Kidney glomerular epithelial cell (primary cell): ENCODE measurements around the gene PRR15L.

Experiments
- DNase-seq: peaks from one replicate; lab custom pipeline; 2025; lab: John Stamatoyannopoulos, UW

PRR15L gene

GRCh38 chr17:47959825-47960655 is 2.4 kb upstream of the PRR15L start:
- DNase-seq, result no peak

DNA sequence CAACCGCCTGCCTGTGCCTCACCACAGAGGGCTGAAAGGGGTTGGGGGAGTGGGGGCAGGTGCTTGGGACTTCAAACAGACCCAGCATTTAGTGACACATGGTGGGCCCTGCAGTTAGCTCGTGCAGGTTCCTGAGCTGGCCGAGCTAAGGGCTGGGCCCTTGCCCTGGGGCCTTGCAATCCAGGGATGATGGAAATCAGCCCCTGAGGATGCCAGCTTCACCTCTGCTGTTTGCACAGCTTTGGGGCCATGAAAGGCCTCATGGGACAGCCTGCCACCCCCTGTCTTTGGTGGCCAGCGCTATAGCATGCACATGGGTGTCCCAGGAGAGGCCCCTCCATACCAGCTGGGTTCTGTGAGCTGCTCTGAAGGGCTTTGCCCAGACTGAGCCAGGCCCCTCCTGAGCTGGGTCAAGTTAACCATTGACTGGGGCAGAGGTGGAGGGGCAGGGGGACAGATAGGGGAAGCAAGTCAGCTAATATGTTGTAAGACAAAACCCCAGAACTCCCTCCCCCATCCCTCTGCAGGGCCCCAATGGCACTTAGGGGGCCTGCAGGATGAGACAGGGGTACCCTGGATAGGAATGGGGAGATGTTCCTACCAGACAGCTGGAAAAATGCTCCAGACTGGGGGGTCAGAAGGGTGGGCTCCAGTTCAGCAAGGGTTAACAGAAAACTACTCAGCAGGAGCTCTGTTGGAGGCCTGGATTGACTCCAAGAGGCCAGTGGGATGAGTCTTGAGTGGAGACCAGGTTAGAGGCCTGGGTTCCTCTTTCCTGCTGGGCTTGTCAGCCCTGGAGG is 692 bp downstream of the PRR15L start:
- no peak for DNase-seq

GRCh38 chr17:47955497-47956461 is 1.9 kb downstream of the PRR15L start:
- DNase-seq, result peak; percentile 24

GRCh38 chr17:47953909-47954308 is 3.8 kb downstream of the PRR15L start:
- DNase-seq, result no peak

- DNase-seq, result no peak
Measured at GRCh38 chr17:47952171-47953021, 5.3 kb downstream of the PRR15L start.

DNA sequence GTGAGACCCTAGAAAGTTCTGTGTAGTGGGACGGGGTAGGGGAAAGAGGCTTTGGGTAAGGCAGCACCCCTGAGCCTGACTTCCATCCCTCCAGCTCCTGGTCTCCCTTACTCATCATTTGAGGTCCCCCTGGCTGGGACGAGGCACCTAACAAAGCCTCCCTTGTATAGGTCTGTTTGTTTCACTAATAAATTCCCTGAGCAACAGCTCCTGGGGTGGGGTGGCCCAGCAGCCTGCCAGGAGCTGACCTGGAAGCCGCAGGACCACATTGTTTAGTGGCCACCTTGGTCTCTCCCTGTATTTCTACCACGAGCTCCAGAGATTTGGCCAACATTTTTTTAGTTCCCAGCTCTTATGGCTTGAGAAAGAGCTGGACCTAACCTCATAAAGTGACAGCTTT is 7.2 kb downstream of the PRR15L start:
- DNase-seq, result no peak

GRCh38 chr17:47949946-47950345 is 7.7 kb downstream of the PRR15L start:
- DNase-seq, result no peak

DNA sequence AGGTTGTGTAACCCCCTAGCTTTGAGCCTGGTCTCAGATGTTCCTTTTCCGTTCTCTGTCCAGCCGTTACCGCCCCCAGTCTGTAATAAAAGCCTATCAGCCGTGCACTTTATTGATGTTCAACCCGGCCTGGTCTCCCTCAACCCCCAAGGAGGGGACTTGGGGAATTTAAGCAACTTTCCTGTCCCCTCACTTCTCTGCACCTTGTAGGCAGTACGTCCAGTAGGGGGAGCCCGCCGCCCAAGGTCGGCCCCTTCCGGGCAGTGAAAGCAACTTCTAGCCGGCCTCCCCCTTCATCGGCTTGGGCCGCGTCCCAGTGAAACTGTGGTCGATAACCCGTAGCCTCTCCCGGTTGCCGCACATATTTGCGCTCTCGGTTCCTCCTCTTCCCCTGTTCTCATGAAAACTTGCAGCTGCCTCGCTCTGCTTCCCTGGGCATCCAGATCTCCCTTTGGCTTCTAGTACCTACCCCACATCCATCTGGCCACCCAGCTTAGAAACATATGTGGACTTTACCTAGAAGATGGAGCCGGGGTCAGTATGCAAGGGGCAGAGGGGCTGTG is 8.4 kb downstream of the PRR15L start:
- DNase-seq, result peak; percentile 87

GRCh38 chr17:47948706-47949196 is 8.9 kb downstream of the PRR15L start:
- peak; percentile 66 for DNase-seq

GRCh38 chr17:47946929-47947397 is 10.7 kb downstream of the PRR15L start:
- peak; percentile 92 for DNase-seq

GRCh38 chr17:47946516-47946915 is 11.2 kb downstream of the PRR15L start:
- DNase-seq, result no peak

DNA sequence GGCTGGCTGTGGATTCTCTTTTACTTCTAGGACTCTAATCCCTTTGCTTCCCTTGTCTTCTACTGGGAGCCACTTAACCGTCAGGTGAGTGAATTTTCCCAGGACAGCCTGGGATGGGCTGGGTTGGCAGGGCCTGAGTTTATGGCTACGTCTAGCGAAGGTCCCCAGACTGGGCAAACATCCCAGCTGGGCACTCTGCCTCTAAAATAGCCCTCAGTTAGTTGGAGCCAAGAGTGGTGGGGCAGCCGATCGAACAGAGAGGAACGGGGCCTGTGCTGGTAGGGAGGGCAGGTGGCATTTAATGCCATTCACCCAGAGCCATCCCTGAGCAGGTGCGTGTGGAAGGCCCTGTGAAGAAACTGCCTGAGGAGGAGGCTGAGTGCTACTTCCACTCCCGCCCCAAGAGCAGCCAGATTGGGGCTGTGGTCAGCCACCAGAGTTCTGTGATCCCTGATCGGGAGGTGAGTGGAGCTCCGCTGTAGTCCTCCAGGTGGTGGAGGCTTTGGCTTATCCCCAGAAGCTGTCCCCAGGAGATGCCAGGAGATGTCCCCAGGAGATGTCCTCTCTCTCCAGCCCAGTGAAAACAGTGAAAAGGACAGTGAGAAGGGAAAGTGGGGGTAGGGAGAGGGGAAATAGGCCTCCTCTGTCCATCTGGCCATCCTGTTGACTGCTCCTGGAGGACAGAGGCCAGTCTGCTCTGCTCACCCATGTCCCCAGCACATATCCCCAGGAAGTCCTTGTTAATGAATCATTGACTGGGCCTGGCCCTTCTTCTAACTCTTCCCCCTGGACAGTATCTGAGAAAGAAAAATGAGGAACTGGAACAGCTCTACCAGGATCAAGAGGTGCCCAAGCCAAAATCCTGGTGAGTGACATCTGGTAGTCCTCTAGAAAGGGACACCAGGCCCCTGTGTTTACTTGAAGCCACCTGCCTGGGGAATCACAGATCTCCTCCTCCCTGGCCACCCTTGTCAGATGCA is 11.9 kb downstream of the PRR15L start:
- no peak for DNase-seq

DNA sequence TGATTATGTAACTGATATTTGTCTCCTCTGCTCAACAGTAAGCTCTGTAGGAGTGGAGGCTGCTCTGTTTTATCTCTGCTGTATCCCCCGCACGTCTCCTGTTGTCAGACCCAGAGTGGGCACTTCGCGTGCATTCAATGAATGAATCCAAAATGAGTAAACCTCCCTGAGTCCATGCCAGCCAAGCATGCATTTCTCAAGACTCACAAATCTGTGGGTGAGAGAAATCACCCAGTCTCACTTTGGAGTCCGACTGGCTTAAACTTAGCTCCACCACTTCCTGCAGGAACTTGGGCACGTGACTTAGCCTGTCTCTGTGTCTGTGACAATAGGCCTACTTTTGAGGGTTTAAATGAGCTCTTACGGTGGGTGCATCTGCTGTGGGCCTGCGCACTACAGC is 12.6 kb downstream of the PRR15L start:
- DNase-seq, result no peak

- no peak for DNase-seq
Measured at GRCh38 chr17:47942568-47942967, 15.1 kb downstream of the PRR15L start.

DNA sequence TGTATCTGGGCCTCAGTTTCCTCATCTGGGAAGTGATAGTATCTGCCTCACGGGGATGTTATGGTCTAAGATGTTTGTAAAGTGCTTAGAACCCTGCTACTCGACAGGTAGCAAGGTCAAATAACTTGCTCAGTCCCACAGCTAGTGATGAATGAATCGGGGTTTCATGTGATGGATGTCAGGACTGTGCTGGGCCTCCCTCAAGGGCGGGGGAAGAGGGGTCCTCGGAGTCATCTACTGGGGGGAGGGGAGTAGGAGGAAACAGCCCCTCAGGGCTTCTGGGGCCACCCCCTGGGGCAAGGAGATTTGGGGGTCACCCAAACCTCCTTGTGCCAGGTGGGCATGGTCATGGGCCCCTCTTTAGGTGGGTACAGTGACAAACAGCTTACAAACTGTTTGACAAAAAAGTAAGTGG is 15.6 kb downstream of the PRR15L start:
- no peak for DNase-seq

DNA sequence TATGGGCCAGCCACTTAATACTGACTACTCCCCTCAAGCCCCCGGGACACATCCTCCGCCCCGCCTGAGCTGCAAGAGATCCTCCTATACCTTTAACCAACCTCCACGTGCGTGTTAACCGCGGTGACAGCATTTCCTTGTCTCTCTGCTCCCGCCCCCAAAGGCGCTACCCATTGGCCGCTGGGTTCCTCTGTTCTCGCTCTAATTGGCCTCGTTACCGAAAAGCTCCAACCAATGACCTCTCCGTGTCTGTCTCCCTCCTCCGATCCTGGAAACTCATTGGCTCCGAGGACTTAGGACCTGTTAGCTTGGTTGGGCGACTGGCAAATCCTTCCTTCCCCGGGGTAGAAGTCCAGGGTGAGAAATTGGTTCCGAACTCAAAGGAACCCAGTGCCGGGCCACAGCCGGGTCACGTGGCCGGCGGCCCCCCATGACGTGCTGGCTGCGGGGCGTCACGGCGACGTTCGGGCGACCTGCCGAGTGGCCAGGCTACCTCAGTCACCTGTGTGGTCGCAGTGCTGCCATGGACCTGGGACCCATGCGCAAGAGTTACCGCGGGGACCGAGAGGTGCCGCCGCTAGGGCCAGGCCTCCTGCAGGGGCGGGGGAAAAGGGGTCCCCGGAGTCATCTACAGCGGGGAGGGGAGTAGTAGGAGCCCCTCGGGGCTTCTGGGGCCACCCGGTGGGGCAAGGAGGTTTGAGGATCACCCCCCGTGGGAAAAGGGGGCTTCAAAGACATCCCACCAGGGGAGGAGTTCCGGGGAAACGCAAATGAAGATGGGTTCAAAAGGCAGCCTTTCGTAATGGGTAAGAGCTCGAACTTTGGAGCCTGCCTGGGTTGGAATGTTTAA is 16.2 kb downstream of the PRR15L start, which contains the start of gene PNPO:
Gene PNPO, plus strand, starts transcription at position 326 of the 850 bp plus-strand sequence. Its CDS starts 105 bp downstream, at position 431.
- DNase-seq, result peak; percentile 98

DNA sequence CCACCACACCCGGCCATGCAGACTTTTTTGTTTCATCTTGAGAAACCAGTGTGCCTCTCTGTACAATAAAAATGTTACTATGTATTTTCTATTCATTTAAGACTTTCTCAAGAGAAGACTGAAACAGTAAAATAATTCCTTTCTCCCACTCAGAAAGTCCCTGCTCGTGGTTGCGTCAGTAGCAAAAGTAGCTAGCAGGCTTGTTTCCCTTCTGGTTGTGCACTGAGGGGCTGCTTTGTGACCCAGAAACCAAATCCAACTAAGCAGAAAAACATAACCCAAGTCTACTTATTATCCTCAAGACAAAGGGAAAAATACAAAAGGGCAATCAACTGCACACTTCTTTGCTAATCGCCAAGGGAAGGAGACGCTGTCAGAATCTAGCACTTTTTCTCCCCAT is 19.7 kb downstream of the PRR15L start:
- DNase-seq, result no peak

GRCh38 chr17:47935961-47936360 is 21.7 kb downstream of the PRR15L start:
- peak; percentile 30 for DNase-seq
